GM12874 (cell line): ENCODE measurements around the gene C16orf95.

Experiments used
- CTCF ChIP-seq: IDR thresholded peaks from 2 replicates; pipeline ENCODE4 v1.5.1; 2011; ENCODE audit warnings: low read depth, mild to moderate bottlenecking, control low read depth, low read length, moderate library complexity; ENCODE audit not compliant: insufficient read depth

C16orf95 gene

GRCh38 chr16:87316450-87316922 is 706 bp downstream of the C16orf95 start:
- no peak for TF ChIP-seq CTCF

GRCh38 chr16:87314990-87315420 is 2.2 kb downstream of the C16orf95 start:
- no peak for TF ChIP-seq CTCF

GRCh38 chr16:87312008-87312407 is 5.2 kb downstream of the C16orf95 start:
- no peak for TF ChIP-seq CTCF

GRCh38 chr16:87311387-87311786 is 5.8 kb downstream of the C16orf95 start:
- no peak for TF ChIP-seq CTCF

- no peak for TF ChIP-seq CTCF
These were observed 6.6 kb downstream of the C16orf95 start for GRCh38 chr16:87310610-87311009.

GRCh38 chr16:87309620-87310525 is 7.3 kb downstream of the C16orf95 start:
- no peak for TF ChIP-seq CTCF

GRCh38 chr16:87308826-87309225 is 8.4 kb downstream of the C16orf95 start:
- no peak for TF ChIP-seq CTCF
